H54 (cell line): Measurements from ENCODE around the gene ARL15.
"Not testable (repeated sequence)": the region's sequence is repeated elsewhere in the genome, so short reads cannot be mapped to it uniquely, and the experiment has no call there.

Experiments used
- DNase-seq: peaks from one replicate; pipeline ENCODE4 v3.0.0; 2011; ENCODE audit warnings: low spot score, mixed read lengths; ENCODE audit not compliant: insufficient read length
- FAIRE-seq: peaks from 3 replicates; lab custom pipeline; 2011; peaks lifted over from hg19 to GRCh38; lab: Jason Lieb, UNC
- POLR2A ChIP-seq: IDR thresholded peaks from 2 replicates; pipeline ENCODE4 v1.6.1; 2011; ENCODE audit warnings: low read depth, mild to moderate bottlenecking, low read length

Gene ARL15

DNA sequence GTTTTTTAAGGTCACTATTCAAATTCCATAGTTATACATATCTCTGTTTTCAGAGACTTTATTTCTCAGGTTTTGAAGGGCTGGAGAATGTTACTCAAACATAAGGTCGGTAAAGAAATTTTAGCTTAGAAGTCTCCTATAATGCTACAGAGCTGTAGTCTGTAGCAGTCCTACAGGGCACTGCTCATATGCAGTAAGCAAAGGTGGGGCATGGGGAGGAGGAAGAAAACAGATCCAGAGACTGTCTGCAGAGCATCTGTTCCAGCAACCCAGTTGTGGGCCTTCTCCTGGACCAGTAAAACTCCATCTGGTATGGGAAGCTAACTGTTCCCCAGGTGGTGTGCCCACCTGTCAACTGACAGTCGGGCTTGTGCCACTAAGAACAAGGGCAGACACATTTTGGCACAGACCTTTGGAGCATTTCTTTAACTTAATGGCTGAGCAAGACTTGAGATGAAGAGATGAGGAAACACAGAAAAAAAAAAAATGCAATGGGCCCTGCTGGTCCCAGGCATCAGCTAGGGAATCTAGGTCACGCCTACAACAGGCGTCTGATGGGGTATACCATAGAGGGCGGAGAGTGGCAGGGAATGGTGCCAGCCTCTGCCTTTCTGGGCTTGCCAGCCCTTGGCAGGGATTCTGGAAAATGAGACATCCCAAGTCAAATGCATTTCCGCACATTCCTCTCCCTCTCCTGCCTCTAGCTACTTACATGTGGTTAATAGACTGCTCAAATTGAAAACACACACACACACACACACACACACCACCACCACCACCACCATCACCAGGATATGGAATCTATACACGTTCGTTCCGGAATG is 218.9 kb downstream of the ARL15 start:
- FAIRE-seq, result no peak
- TF ChIP-seq POLR2A, result no peak
- DNase-seq, result no peak

DNA sequence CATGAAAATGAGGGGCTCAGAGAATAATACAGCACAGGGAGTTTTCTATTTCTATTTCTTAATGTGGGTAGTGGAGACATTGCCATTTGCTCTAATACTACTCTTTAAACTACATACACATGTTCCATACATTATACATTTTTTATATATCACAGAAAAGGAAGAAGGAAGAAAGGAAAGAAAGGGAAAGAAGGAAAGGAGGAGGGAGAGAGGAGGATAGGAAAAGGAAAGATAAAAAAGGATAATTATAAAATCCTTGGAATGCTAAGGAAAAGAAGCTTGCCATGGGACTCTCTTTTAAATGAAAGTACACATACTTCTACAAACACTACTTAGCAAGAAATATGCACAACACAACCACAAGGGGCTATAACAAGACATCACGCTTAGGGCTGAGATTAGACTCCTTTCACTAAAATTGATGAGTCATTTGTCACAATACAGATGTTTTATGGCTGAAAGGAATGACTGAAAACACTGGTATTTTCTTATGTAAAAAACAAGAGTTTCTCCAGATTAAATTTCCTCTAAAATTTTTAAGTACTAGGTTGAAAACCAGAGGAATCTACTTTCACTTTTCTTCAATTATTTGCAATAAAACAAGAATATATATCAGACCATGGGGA is 219.8 kb downstream of the ARL15 start:
- TF ChIP-seq POLR2A, result no peak
- DNase-seq, result peak; percentile 11
- peak; percentile 84 for FAIRE-seq

DNA sequence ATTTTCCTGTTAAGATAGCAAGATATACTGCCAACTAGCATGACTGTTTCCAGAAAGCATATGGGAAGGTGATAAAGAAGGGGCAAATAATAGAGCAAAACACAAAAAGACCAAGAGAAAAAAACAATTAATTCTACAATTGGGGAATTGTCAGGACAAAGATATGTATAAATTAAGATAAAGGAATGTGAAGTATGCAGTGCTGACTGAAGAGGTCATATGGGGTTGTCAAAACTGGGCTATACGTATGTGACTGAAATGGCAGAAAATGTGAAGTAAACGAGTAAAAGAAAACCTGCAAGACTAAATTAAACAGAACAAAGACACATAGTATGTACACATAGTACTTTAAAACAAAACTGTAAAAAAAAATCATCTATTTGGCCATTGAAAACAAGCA is 222.3 kb downstream of the ARL15 start:
- FAIRE-seq (peak; percentile 45), DNase-seq (no peak)
- no peak for TF ChIP-seq POLR2A

DNA sequence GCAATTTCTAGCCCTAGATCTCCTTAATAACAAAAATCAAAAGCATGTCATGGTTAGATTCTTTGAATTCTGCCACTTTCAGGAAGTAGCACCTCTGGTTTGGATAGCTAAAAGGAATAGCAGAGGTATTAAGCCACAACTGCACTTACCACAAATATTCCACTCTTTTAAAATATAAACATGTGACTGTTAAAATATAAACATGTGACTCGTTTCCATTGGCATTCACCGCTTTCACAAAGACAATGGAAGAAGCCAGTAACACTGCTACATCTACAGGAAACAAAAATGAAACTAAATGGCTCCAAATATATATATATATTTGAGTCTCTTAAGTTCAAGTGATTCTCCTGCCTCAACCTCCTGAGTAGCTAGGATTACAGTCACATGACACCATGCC is 222.9 kb downstream of the ARL15 start:
- no peak for TF ChIP-seq POLR2A
- no peak for DNase-seq
- FAIRE-seq, result no peak

DNA sequence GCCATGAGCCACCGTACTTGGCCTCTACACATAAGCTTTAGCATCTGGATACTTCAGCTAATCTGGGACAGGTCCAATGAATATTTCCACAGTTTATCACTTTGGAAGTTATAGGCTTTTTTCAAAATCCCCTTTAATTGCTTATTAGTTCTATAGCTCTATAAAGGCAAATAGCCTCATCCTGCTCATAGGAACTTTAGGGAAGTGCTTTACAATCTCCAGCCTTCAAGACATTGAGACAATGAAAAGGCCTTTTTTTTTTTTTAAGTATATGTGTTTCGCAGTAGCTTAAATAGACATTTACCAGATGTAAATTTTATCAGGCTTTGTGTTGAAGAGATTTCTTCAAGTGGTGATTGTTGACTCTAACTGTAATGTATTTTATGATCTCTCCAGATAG is 224.2 kb downstream of the ARL15 start:
- no peak for TF ChIP-seq POLR2A
- DNase-seq (no peak), FAIRE-seq (no peak)

DNA sequence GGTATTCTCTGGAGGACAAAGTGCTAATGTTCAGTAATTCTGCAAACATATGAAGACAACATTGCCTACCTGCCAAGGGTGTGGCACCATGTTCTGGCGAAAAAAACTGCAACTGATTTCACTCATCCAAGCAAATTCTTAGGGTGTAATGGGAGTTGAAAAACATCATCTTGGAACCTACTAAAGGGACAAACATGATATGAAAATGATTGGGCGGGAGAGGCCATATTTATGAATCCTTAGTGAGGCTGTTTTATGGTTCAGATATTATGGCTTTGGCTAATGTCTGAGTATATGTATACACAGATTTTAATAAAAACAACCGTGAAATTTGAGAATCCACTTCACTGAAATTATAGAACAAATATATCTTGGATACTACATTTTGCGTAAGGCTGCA is 225.7 kb downstream of the ARL15 start:
- DNase-seq (no peak), FAIRE-seq (no peak)
- no peak for TF ChIP-seq POLR2A

DNA sequence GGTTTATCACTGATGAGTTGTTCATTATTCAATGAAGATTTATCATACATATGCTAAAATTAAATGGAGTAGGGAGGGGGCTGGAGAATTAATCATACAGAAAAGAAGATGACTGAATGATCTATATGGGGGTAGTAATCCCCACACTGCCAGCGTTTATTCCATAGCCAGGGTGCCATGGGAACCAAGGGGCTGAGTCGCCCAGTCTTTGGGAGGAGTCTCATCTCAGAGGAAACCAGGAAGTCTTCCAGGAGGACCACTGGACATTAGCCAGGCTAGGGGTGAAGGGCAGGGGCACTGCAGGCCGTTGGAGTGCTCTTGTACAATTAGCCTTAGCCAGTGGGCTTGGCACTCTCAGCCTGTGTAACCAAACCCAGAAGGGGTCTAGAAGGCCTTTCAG is 226.5 kb downstream of the ARL15 start:
- FAIRE-seq, result peak; percentile 50
- DNase-seq, result no peak

DNA sequence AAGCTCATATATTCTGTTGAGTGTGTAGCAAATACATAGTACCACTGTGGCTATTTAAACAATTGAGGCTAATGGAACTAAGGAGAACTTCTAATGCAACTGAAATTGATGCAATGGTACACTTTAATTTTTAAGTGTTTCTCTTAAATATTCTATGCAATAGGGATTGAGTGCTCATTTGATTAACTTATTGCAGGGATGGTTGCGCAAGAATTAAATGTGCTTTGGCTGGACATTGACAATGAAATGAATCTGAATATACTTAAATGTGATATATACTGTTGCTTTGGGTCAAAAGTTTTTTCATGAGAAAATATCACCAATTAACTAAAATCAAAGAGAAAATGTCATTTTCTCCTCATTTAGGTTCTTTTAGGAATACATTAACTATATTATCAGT is 227.1 kb downstream of the ARL15 start:
- TF ChIP-seq POLR2A, result no peak
- FAIRE-seq (peak; percentile 15), DNase-seq (no peak)

More for the DNA sequence above, 226.5 kb downstream of the ARL15 start:
- TF ChIP-seq POLR2A, result no peak

DNA sequence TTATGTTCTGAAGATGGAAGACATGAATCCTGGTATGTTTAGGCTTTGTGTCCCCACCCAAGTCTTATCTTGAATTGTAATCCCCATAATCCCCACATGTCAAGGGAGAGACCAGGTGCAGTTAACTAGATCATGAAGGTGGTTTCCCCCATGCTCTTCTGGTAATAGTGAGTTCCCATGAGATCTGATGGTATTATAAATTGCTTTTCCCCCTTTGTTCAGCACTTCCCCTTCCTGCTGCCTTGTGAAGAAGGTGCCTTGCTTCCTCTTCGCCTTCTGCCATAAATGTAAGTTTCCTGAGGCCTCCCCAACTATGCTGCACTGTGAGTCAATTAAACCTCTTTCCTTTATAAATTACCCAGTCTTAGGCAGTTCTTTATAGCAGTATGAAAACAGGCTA is 229.0 kb downstream of the ARL15 start:
- no peak for TF ChIP-seq POLR2A
- FAIRE-seq (no peak), DNase-seq (no peak)

DNA sequence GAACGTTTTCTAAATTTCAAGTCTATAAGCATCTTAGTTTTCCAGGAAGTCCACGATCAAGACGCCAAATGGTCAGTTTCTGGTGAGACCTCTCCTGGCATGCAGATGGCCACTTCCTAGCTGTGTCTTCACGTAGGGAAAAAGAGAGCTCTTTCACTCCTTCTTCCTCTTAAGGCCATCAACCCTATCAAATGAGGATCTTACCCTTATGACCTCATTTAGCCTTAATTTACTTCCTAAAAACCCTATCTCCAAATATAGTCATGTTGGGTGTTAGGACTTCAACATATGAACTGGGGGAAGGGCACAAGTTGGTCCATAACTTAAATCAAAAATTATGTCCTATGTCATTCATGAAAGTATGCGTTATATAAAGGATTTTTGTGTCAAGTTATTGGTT is 229.5 kb downstream of the ARL15 start:
- DNase-seq, result no peak
- no peak for TF ChIP-seq POLR2A
- FAIRE-seq, result peak; percentile 36

DNA sequence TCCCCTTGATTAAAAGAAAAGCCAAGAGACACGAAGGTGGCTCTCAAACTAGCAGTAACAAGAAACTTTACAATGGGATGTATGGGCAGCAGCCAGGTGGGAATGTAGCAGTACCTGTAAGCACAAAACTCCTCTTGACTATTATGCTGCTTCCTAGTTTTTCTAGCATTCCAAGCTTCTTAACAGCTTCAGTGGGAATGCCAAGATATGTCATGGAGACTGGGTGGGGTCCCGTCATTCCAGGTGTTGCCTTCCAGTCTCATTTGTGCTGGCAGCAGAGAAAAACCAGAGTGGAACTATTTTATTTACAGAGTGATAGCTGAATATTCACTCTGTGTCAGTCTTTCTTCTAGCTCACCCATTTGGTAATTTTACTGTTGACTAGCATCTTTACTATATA is 236.6 kb downstream of the ARL15 start:
- TF ChIP-seq POLR2A, result no peak
- FAIRE-seq, result no peak

DNA sequence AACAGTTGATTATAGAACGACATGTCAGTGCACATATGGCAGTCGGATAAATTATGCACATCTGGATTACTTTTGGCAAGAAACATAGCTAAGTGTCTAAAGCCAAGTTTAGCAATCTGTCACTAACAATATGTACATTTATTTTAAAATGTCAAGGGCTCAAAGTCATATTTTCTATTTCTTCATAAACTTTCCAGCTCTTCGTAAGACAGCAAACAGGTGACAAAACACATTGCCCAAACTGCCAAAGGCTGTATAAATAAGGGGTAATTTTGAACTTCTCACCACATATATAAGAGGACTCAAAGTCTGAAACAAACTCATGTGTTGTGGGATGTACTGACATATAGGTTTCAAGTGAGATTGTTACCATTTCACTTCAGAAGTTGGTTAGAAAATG is 237.2 kb downstream of the ARL15 start:
- FAIRE-seq, result no peak

More for the DNA sequence above, 236.6 kb downstream of the ARL15 start:
- DNase-seq, result no peak

DNA sequence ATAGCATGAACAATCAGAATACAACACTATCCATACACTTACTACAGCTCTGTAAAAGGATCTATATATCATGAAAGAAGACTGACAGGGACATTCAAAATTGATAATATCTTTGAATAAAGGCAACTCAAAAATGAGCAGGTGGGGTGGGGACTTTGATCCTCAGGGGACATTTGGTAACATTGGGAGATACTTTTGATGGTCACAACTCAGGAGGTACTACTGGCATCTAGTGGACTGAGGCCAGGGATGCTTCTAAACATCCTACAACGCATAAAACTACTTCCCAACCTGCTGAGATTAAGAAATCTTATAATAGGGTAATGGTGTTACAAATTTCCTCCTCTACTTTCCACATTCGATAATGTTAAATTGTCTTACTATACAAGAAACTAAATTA is 243.9 kb downstream of the ARL15 start:
- DNase-seq (no peak), FAIRE-seq (no peak)
- no peak for TF ChIP-seq POLR2A

More for the DNA sequence above, 237.2 kb downstream of the ARL15 start:
- TF ChIP-seq POLR2A, result no peak
- no peak for DNase-seq

DNA sequence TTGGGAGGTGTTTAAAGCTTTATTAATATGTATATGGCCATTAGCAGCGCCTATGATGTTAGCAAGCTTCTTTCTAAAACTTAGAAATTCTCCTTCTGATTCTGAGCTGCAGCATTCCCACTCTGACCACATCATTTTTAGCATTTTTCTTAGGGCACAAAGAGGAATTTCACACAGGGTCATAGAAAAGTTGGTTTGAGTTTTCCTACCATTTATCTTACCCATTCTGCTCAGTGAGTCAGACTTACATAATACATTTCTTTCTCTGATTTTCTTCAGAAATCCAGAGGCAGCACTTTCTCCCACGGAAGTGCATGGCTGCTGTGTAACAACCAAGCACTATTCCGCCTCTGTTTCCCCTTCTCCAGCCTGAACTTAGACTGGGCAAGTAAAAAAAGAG is 246.6 kb downstream of the ARL15 start:
- TF ChIP-seq POLR2A, result no peak

DNA sequence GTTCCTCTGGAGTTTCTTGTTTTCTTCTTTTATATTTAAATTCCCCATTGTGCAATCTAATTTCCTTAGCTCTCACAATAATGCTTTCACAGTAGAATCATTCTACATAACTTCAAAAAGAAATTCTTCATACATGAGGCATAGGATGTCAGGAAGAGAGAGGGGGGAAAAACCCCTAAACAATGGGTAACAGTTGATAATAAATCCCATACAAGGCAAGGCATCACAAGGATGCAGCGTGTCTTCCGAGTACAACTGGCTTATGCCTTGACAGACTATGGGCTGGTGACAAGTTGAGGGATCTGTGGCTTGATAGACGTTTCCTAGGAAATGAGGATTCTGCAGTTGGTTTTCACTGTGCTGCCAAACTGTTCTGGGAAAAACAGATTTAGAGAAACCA is 247.4 kb downstream of the ARL15 start:
- FAIRE-seq (no peak), DNase-seq (no peak)
- TF ChIP-seq POLR2A, result no peak

More for the DNA sequence above, 246.6 kb downstream of the ARL15 start:
- FAIRE-seq (peak; percentile 38), DNase-seq (no peak)

DNA sequence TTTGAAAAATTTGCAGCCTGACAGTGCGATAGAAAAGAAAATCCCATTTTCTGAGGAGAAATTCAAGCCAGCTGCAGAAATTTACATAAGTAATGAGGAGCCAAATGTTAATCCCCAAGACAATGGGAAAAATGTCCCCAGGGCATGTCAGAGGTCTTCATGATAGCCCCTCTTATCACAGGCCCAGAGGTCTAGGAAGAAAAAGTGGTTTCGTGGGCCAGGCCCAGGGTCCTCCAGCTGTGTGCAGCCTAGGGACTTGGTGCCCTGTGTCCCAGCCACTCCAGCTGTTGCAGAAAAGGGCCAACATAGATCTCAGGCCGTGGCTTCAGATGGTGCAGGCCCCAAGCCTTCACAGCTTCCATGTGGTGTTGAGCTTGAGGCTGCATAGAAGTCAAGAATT is 249.5 kb downstream of the ARL15 start:
- not testable (repeated sequence) for FAIRE-seq, DNase-seq
